T-helper 1 cell treated with Interleukin-12 subunit alpha and Interleukin-12 subunit beta and Interleukin-4 antibody, amounts not matched to agents 30 μg/mL and 1 μg/mL, for 36 hours (primary cell): ENCODE measurements around the gene GRAMD2B.
"Not testable (repeated sequence)": the region's sequence is repeated elsewhere in the genome, so short reads cannot be mapped to it uniquely, and the experiment has no call there.

Source experiments
- H3K27ac Mint-ChIP-seq: one replicate; pipeline ENCODE4 v1.8.0; 2021; ENCODE audit warnings: mild to moderate bottlenecking, mixed read lengths
- H3K27me3 Mint-ChIP-seq: one replicate; pipeline ENCODE4 v1.8.0; 2021; ENCODE audit warnings: low read depth, mixed read lengths
- H3K36me3 Mint-ChIP-seq: one replicate; pipeline ENCODE4 v1.8.0; 2021; ENCODE audit warnings: low read depth, mixed read lengths
- H3K4me1 Mint-ChIP-seq: one replicate; pipeline ENCODE4 v1.8.0; 2021; ENCODE audit warnings: low read depth, mixed read lengths
- H3K4me3 Mint-ChIP-seq: one replicate; pipeline ENCODE4 v1.8.0; 2021; ENCODE audit warnings: mild to moderate bottlenecking, moderate library complexity, mixed read lengths
- H3K9me3 Mint-ChIP-seq: one replicate; pipeline ENCODE4 v1.8.0; 2021; ENCODE audit warnings: mixed read lengths

GRAMD2B gene

GRCh38 chr5:126469536-126470316 lies 46.5 kb downstream of the GRAMD2B start:
- H3K36me3 Mint-ChIP-seq, result peaks cover 3% of the 10 kb centered on the region
- no peak overlapping the region for H3K27ac Mint-ChIP-seq
- no peaks in the 10 kb centered on the region for H3K9me3 Mint-ChIP-seq
- H3K4me1 Mint-ChIP-seq, result peaks cover 1% of the 10 kb centered on the region
- no peaks in the 10 kb centered on the region for H3K27me3 Mint-ChIP-seq
- no peak overlapping the region for H3K4me3 Mint-ChIP-seq

DNA sequence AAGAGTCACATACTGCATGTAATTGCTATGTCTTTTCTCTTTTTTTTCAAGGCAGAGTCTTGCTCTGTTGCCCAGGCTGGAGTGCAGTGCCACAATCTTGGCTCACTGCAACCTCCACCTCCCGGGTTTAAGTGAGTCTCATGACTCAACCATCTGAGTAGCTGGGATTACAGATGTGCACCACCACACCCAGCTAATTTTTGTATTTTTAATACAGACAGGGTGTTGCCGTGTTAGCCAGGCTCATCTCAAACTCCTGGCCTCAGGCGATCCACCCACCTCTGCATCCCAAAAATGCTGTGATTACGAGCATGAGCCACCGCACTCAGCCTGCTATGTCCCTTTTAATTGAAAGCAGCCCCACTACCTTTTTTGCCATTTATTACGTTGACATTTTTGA lies 47.3 kb downstream of the GRAMD2B start:
- H3K27me3 Mint-ChIP-seq, H3K36me3 Mint-ChIP-seq, H3K9me3 Mint-ChIP-seq, H3K4me1 Mint-ChIP-seq, H3K4me3 Mint-ChIP-seq, H3K27ac Mint-ChIP-seq: not testable (repeated sequence)

DNA sequence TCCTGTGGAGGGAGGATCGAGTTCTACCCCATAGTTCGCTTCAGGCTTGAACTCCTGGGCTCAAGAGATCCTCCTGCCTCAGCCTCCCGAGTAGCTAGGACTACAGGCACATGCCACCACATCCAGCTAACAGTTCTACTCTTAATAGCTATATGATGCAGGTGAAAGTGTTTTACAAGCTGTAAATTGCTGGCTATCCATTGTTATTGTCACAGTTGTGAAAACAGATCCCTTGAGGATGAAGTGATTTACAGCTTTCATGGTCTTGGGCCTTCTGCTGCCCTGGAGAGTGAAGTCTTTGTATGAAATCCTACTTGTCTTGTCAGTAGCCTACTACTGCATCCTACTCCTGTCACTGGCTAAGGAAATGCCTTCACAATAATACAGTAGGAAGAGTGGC lies 48.0 kb downstream of the GRAMD2B start:
- H3K27ac Mint-ChIP-seq, result no peak overlapping the region
- H3K4me1 Mint-ChIP-seq, result peaks cover 4% of the 10 kb centered on the region

DNA sequence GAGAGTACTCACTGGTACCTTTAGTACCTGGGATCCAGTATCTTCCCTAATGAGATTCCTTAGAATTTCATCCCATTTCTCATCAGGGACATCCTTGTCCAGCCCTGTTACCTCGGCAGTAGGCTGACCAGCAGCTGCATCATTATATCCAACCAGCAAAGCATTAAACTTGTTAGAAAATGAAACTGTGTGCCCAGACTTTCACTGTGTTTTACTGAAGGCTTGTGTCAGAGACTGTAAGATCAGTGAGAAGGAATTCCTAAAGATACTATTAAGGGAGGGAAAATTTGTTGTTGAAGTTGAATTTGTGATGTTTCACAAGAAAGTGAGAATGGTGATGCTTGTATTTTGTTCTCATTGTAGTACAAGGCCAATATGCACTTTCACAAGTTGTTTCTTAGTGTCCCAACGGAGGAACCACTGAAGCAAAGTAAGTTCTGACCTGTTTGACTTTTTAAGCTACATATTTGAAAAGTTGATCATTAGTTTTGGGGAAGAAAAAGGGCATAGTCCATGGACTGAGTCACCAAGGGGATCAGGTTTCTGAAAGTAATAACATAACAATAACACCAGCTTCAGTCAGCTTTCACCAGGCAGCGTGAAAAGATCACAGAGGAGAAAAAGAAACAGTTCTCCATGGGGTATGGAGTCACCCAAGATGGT lies 48.8 kb downstream of the GRAMD2B start:
- H3K4me1 Mint-ChIP-seq, result peaks cover 4% of the 10 kb centered on the region
- H3K4me3 Mint-ChIP-seq, result no peak overlapping the region
- no peaks in the 10 kb centered on the region for H3K9me3 Mint-ChIP-seq
- H3K27ac Mint-ChIP-seq, result no peak overlapping the region
- H3K27me3 Mint-ChIP-seq, result no peaks in the 10 kb centered on the region
- peaks cover 9% of the 10 kb centered on the region for H3K36me3 Mint-ChIP-seq

More for the DNA sequence above, 48.0 kb downstream of the GRAMD2B start:
- no peak overlapping the region for H3K4me3 Mint-ChIP-seq
- H3K9me3 Mint-ChIP-seq, result no peaks in the 10 kb centered on the region
- peaks cover 7% of the 10 kb centered on the region for H3K36me3 Mint-ChIP-seq
- no peaks in the 10 kb centered on the region for H3K27me3 Mint-ChIP-seq

DNA sequence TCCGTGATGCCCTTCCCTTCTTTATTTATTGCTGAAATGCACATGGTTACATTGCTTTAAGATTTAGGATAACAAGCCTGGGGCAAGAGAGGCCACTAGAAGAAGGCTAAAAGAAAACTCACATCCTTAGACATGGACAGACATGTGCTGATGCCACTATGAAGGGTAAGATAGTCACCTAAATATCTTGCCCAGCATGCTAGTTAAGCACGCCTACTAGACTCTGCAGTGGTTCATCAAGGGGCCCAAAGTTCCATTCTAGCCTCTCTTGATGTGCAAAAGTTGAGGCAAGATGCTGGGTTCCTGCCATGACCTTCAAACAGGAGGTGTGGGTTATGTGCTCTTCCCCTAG lies 49.3 kb downstream of the GRAMD2B start:
- Mint-ChIP-seq H3K27ac (no peak overlapping the region), H3K4me3 (no peak overlapping the region), H3K4me1 (peaks cover 4% of the 10 kb centered on the region), H3K27me3 (no peaks in the 10 kb centered on the region), H3K9me3 (no peaks in the 10 kb centered on the region), H3K36me3 (peaks cover 9% of the 10 kb centered on the region)

GRCh38 chr5:126477294-126478117 lies 54.3 kb downstream of the GRAMD2B start:
- peaks cover 2% of the 10 kb centered on the region for H3K4me1 Mint-ChIP-seq
- peaks cover 12% of the 10 kb centered on the region for H3K36me3 Mint-ChIP-seq
- H3K4me3 Mint-ChIP-seq, result no peak overlapping the region
- H3K9me3 Mint-ChIP-seq, result no peaks in the 10 kb centered on the region
- H3K27ac Mint-ChIP-seq, result no peak overlapping the region
- H3K27me3 Mint-ChIP-seq, result no peaks in the 10 kb centered on the region

DNA sequence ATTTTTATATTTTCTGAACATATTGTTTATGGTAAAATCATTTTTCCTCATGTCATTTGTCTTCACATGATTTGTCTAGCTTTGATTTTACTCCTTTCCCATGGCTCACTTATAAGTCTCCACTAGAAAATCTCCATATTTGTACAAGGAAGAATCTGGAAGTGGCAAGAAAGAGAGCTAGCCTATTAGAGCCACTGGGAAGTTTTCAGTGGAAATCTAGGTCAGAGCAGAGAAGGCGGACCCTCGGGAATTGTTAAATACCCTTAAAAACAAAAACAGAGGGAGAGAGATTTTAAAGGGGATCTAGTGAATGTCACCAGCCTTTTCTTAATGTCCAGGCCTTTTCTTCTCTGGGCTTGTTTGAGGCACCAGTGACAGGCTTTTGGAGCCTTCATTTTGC lies 56.6 kb downstream of the GRAMD2B start:
- Mint-ChIP-seq H3K36me3 (peaks cover 19% of the 10 kb centered on the region), H3K9me3 (no peaks in the 10 kb centered on the region), H3K4me3 (no peak overlapping the region), H3K27ac (no peak overlapping the region), H3K27me3 (no peaks in the 10 kb centered on the region), H3K4me1 (peaks cover 2% of the 10 kb centered on the region)

- H3K4me3 Mint-ChIP-seq, result no peak overlapping the region
- H3K4me1 Mint-ChIP-seq, result no peaks in the 10 kb centered on the region
- peaks cover 18% of the 10 kb centered on the region for H3K36me3 Mint-ChIP-seq
- no peak overlapping the region for H3K27ac Mint-ChIP-seq
- no peaks in the 10 kb centered on the region for H3K9me3 Mint-ChIP-seq
- no peaks in the 10 kb centered on the region for H3K27me3 Mint-ChIP-seq
These were observed 57.6 kb downstream of the GRAMD2B start for GRCh38 chr5:126480824-126481223.

DNA sequence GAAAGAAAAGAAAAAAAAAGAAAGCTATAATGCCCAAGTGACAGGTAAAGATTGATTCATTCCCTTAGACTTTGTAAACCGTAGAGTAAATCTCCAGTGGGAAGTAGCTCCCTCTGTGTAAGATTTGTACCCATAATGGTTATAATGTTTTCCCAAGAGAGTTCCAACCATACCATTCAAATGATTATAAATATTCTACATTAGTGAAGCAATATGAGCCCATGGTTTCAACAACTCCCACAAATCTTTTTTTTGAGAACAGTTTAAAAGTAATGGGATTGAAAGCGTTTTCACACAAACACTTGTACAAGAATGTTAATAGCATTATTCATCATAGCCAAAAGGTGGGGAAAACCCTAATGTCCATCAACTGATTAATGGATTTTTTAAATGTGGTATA lies 58.0 kb downstream of the GRAMD2B start:
- H3K27ac Mint-ChIP-seq, result no peak overlapping the region
- H3K4me3 Mint-ChIP-seq, result no peak overlapping the region
- no peaks in the 10 kb centered on the region for H3K9me3 Mint-ChIP-seq
- no peaks in the 10 kb centered on the region for H3K27me3 Mint-ChIP-seq
- H3K36me3 Mint-ChIP-seq, result peaks cover 22% of the 10 kb centered on the region
- H3K4me1 Mint-ChIP-seq, result no peaks in the 10 kb centered on the region

DNA sequence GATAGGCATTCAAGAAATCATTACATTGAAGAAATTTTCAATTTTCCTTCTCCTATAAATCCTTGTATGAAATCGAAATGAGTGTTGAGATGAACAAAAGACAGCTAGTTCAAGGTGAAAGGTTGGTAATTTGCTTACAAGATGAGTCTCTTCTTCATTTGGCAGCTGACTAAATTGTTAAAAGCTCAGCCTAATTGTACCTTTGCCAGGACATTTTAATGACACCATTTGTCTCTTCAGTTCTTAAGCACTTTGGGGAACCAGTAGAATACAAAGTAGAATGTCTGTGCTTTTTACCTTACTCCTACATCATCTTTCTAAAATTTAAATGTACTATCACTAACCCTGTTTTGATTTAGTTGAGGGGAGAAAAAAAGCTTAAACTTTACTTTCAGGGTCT lies 59.4 kb downstream of the GRAMD2B start:
- Mint-ChIP-seq H3K36me3 (peaks cover 22% of the 10 kb centered on the region), H3K27me3 (no peaks in the 10 kb centered on the region), H3K4me1 (no peaks in the 10 kb centered on the region), H3K27ac (no peak overlapping the region), H3K4me3 (no peak overlapping the region), H3K9me3 (no peaks in the 10 kb centered on the region)

- H3K27me3 Mint-ChIP-seq, result no peaks in the 10 kb centered on the region
- no peaks in the 10 kb centered on the region for H3K4me1 Mint-ChIP-seq
- no peak overlapping the region for H3K4me3 Mint-ChIP-seq
- H3K36me3 Mint-ChIP-seq, result peaks cover 22% of the 10 kb centered on the region
- H3K9me3 Mint-ChIP-seq, result no peaks in the 10 kb centered on the region
- H3K27ac Mint-ChIP-seq, result no peak overlapping the region
These were observed 59.9 kb downstream of the GRAMD2B start for GRCh38 chr5:126483156-126483555.

- peaks cover 26% of the 10 kb centered on the region for H3K36me3 Mint-ChIP-seq
These were observed 61.0 kb downstream of the GRAMD2B start for GRCh38 chr5:126484253-126484652.

GRCh38 chr5:126486332-126486731 lies 63.1 kb downstream of the GRAMD2B start:
- no peaks in the 10 kb centered on the region for H3K27me3 Mint-ChIP-seq
- no peaks in the 10 kb centered on the region for H3K9me3 Mint-ChIP-seq
- H3K36me3 Mint-ChIP-seq, result peaks cover 22% of the 10 kb centered on the region
- no peak overlapping the region for H3K4me3 Mint-ChIP-seq
- no peak overlapping the region for H3K27ac Mint-ChIP-seq
- H3K4me1 Mint-ChIP-seq, result no peaks in the 10 kb centered on the region

More at GRCh38 chr5:126484253-126484652, 61.0 kb downstream of the GRAMD2B start:
- Mint-ChIP-seq H3K9me3 (no peaks in the 10 kb centered on the region), H3K4me3 (no peak overlapping the region), H3K27ac (no peak overlapping the region), H3K4me1 (no peaks in the 10 kb centered on the region), H3K27me3 (no peaks in the 10 kb centered on the region)

- peaks cover 20% of the 10 kb centered on the region for H3K36me3 Mint-ChIP-seq
- H3K27ac Mint-ChIP-seq, result no peak overlapping the region
- no peaks in the 10 kb centered on the region for H3K27me3 Mint-ChIP-seq
- no peaks in the 10 kb centered on the region for H3K4me1 Mint-ChIP-seq
- H3K9me3 Mint-ChIP-seq, result no peaks in the 10 kb centered on the region
- no peak overlapping the region for H3K4me3 Mint-ChIP-seq
These were observed 64.4 kb downstream of the GRAMD2B start for GRCh38 chr5:126487596-126487995.
